ENCODE results near the gene MTA2.

The MTA2 gene

DNA sequence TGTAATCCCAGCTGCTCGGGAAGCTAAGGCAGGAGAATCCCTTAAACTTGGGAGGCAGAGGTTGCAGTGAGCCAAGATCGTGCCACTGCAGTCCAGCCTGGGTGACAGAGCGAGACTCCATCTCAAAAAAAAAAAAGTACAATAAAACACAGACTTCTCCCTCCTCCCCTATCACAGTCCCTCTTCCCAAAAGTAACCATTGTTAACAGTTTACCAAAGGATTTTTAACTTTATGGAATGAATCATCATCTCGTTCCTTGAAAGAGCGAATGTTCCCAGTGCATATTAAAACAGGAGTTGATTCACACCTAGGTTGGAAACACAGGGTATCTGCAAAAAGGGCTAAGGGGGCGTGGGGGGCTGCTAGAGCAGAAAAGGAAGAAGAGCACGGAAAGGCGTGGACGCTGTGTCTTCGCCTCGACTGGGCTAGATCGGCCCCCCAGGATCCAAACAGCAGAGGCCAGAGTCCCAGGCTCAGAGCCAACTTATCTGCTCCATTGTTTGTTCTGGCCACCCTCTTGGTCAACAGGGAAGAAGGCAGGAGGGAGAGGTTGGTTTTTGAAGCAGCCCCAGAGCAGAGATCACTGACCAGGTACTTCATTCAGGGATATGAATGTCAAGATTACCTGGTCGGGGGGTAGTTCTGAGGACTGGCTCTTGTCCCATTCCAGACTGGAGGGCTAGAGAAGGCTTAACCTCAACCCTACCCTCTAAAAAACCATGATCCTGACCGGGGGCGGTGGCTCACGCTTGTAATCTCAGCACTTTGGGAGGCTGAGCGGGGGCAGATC is 52.9 kb downstream of the MTA2 start:
- no peaks in the 10 kb centered on the region for H3K79me2 ChIP-seq (ENCODE audit: insufficient read depth, low read length)
- no peak overlapping the region for H3K4me2 ChIP-seq (ENCODE audit: low read length)
- no peaks in the 10 kb centered on the region for H3K9me2 ChIP-seq (ENCODE audit: low read depth, low read length)
- no peak overlapping the region for H2AFZ ChIP-seq (ENCODE audit: low read length)
- no peaks in the 10 kb centered on the region for H3F3A ChIP-seq (ENCODE audit: insufficient read depth, low read length)
- no peaks in the 10 kb centered on the region for H3K36me3 ChIP-seq (ENCODE audit: insufficient read depth, low read length)
- H3K9me3 ChIP-seq (ENCODE audit: low read length): no peaks in the 10 kb centered on the region
- no peak overlapping the region for H3K4me3 ChIP-seq (ENCODE audit: low read depth, low read length, poor library complexity, severe bottlenecking)
- TF ChIP-seq, protein P1, sequence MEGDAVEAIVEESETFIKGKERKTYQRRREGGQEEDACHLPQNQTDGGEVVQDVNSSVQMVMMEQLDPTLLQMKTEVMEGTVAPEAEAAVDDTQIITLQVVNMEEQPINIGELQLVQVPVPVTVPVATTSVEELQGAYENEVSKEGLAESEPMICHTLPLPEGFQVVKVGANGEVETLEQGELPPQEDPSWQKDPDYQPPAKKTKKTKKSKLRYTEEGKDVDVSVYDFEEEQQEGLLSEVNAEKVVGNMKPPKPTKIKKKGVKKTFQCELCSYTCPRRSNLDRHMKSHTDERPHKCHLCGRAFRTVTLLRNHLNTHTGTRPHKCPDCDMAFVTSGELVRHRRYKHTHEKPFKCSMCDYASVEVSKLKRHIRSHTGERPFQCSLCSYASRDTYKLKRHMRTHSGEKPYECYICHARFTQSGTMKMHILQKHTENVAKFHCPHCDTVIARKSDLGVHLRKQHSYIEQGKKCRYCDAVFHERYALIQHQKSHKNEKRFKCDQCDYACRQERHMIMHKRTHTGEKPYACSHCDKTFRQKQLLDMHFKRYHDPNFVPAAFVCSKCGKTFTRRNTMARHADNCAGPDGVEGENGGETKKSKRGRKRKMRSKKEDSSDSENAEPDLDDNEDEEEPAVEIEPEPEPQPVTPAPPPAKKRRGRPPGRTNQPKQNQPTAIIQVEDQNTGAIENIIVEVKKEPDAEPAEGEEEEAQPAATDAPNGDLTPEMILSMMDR (IDR thresholded peaks at IDR 0.05; ENCODE audit: low read length): no peak
- peaks cover 25% of the 10 kb centered on the region for H3K4me1 ChIP-seq (ENCODE audit: insufficient read depth, low read length, severe bottlenecking)
- no peak overlapping the region for H3K27ac ChIP-seq (ENCODE audit: low read depth, low read length, poor library complexity, severe bottlenecking)
- H4K20me1 ChIP-seq (ENCODE audit: insufficient read depth, low read length): no peaks in the 10 kb centered on the region
- H3K27me3 ChIP-seq (ENCODE audit: insufficient read depth, low read length): peaks cover 4% of the 10 kb centered on the region
- H3K9ac ChIP-seq (ENCODE audit: low read length): no peak overlapping the region

GRCh38 chr11:62547691-62548281 is 53.9 kb downstream of the MTA2 start:
- no peak overlapping the region for H3K27ac ChIP-seq (ENCODE audit: low read depth, low read length, poor library complexity, severe bottlenecking)
- H3K36me3 ChIP-seq (ENCODE audit: insufficient read depth, low read length): no peaks in the 10 kb centered on the region
- no peaks in the 10 kb centered on the region for H3K79me2 ChIP-seq (ENCODE audit: insufficient read depth, low read length)
- no peak for TF ChIP-seq EZH2 (IDR thresholded peaks at IDR 0.05; ENCODE audit: borderline replicate concordance, low read length)
- TF ChIP-seq, protein P1 (IDR thresholded peaks at IDR 0.05; ENCODE audit: low read length): no peak
- no peak overlapping the region for H3K9ac ChIP-seq (ENCODE audit: low read length)
- no peaks in the 10 kb centered on the region for H3K9me2 ChIP-seq (ENCODE audit: low read depth, low read length)
- no peaks in the 10 kb centered on the region for H3F3A ChIP-seq (ENCODE audit: insufficient read depth, low read length)
- H3K27me3 ChIP-seq (ENCODE audit: insufficient read depth, low read length): peaks cover 4% of the 10 kb centered on the region
- H4K20me1 ChIP-seq (ENCODE audit: insufficient read depth, low read length): no peaks in the 10 kb centered on the region
- H3K4me3 ChIP-seq (ENCODE audit: low read depth, low read length, poor library complexity, severe bottlenecking): no peak overlapping the region
- H3K4me1 ChIP-seq (ENCODE audit: insufficient read depth, low read length, severe bottlenecking): peaks cover 22% of the 10 kb centered on the region
- H3K9me3 ChIP-seq (ENCODE audit: low read length): no peaks in the 10 kb centered on the region
- H2AFZ ChIP-seq (ENCODE audit: low read length): no peak overlapping the region
- H3K4me2 ChIP-seq (ENCODE audit: low read length): no peak overlapping the region

DNA sequence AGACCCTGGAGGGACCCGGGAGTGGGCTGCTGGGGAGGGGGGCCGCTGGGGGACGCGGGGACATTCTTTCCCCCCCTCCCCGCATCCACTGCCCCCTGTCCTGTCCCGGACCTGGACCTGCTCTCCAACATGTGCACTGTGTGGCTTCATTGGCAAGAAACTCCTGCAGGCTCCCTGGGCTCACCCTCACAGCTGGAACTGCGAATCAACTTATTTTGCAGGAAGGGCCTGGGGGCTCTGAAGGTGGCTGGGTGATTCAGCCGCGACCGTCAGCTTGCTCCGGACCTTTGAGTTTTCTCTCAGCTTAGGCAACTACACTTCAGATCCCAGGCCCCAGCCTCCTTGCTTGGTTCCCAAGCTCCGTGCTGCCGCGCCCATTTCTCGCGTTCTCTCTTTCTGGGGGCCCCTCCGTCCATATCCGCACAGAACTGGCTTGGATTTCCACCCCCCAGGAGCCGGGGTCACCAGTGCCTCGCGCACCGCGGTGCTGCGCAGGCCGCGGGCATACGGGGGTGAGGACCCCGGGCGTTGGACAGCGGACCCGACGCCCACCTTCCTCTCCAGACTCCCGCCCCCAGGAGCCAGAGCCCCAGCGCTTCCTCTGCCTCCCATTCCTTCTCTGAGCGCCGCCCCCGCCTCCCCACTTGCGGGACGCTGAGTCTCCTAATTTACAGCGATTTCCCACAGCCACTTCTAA is 54.6 kb downstream of the MTA2 start:
- H3K27ac ChIP-seq (ENCODE audit: low read depth, low read length, poor library complexity, severe bottlenecking): no peak overlapping the region

More for the DNA sequence above, 54.6 kb downstream of the MTA2 start:
- Histone ChIP-seq H3K36me3 (ENCODE audit: insufficient read depth, low read length) (no peaks in the 10 kb centered on the region), H3K4me3 (ENCODE audit: low read depth, low read length, poor library complexity, severe bottlenecking) (no peak overlapping the region), H3K9me3 (ENCODE audit: low read length) (no peaks in the 10 kb centered on the region), H3K9ac (ENCODE audit: low read length) (no peak overlapping the region), H2AFZ (ENCODE audit: low read length) (no peak overlapping the region), H3K9me2 (ENCODE audit: low read depth, low read length) (no peaks in the 10 kb centered on the region), H3K4me1 (ENCODE audit: insufficient read depth, low read length, severe bottlenecking) (peaks cover 21% of the 10 kb centered on the region), H3K79me2 (ENCODE audit: insufficient read depth, low read length) (no peaks in the 10 kb centered on the region), H3K4me2 (ENCODE audit: low read length) (no peak overlapping the region), H3K27me3 (ENCODE audit: insufficient read depth, low read length) (peaks cover 4% of the 10 kb centered on the region), H4K20me1 (ENCODE audit: insufficient read depth, low read length) (no peaks in the 10 kb centered on the region), H3F3A (ENCODE audit: insufficient read depth, low read length) (no peaks in the 10 kb centered on the region)
- TF ChIP-seq, protein P1 (IDR thresholded peaks at IDR 0.05; ENCODE audit: low read length): no peak
- no peak for TF ChIP-seq EZH2 (IDR thresholded peaks at IDR 0.05; ENCODE audit: borderline replicate concordance, low read length)
